Measurements from ENCODE around the gene MYH9.

The MYH9 gene

DNA sequence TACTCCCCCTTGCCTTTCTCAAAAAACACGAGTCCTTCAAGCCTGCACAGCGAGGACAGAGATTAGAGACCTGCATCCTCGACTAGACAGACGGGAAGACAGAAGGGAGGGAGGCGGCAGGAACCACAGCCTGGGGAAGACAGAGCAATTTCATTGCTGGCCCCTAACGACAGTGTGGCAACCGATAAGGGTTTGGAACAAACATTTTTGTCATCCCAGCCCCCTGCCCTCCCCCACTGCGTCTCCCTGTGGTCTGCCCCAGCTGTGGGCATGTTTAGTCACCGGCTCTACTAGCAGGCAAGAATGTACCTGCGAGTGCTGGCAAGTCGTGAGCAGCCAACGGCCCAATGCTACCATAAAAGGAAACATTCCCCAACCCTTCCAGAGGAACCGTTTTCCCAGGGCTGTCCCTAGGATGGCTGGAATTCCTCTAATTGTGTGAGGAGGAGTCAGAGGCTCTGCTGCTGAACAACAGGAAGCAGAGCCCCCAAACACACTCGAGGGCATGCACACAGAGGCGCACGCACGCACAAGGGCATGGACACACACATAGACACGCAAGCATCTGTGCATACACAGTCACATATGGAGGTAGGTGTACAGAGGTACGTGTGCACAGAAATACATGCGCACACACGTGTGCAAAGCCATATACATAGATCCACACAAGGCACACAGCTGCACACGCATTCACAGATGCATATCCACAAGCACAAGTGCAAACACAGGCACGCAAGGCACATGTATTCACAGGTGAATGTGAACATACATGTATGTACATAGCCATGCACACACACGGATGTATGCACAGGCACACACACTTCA, 58.3 kb downstream of the MYH9 start:
- DNase-seq, result peak; percentile 62

GRCh38 chr22:36328635-36329253, 59.0 kb downstream of the MYH9 start:
- no peak for DNase-seq

- no peak for DNase-seq
Observed at GRCh38 chr22:36327922-36328551, 59.7 kb downstream of the MYH9 start.

DNA sequence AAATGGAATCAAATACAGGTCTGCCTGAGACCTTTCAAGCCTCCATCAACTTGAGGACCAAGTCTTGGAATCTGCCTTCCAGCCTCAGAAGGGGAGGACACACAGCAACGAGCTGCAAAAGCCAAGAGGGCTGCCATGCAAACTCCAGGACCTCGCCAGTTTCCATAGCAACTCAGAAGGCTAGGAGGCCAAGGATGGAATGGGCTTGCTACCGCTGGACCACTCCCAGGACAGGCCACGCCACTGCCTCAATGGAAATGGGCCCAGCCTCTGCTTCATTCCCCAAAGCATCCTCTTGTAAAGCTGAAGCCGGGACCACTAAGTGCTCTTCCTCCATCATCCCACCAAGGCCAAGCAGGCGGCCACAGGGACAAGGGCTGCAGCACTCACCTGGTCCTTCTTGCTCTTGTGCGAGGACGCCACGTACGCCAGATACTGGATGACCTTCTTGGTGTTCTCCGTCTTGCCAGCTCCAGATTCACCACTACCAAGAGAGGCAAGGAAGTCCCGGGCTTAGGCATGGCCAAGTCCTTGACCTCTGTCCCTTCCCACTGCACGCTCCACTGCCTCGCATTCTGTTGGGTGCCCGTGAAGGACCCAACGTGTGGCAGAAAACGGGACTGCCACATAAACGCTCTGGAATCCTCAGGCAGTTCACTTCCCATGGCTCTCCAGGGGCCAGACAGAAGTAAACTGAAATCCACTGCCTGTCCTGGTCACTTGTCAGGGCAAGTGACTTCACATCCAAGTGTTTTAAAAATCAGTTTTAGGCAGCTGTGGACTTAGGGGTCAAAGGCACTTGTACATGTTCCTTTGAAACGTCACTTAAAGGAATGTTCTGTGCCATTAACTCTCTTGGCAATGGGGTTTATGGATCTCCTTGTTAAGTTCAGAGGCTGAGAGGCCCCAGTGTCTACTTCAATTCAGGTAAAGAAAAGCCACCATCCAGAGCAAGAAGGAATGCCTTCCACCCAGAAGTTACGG, 61.3 kb downstream of the MYH9 start:
- no peak for DNase-seq

GRCh38 chr22:36325154-36326031, 62.4 kb downstream of the MYH9 start:
- DNase-seq, result no peak

DNA sequence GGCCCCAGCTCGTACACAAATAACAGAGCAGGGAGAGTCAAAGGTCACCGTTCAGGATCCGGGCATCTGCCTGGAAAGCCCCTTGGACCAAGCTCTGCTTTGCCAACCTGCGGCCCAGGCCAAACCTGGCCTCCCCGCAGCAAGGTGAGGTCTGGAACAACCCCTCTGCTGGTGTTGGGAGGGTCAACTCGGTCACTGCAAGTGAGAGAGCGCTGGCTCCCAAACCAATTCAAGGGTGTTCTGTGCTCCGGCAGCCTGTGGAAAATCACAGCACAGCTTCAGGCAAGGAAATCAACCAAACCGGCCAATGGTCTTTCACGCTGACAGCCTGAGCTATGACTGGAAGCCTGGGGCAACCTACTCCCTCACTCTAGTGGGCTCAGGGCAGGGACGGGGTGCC, 63.4 kb downstream of the MYH9 start:
- DNase-seq, result no peak

DNA sequence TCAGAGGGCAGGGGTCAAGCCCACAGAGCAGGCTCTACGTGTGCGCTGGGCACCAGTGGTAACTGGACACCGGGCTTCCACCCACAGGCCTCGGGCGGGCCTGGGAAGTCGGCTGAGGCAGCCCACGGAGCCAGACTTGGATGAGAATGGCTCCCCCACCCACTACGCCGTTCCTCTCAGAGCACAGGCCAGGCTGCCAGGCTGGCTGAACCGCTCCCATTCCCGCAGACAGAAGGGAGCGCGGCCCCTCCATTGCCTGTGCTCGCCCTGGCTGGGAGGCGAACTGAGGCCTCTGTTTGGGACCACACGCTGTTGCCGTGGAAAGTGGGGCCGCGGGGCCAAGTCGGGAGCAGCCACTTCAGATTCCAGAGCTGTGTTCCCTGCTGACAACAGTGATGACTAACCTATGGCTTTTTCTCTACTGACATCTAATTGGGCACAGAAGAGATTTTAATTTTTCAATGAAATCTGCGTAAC, 63.9 kb downstream of the MYH9 start:
- no peak for DNase-seq

GRCh38 chr22:36323182-36323854, 64.4 kb downstream of the MYH9 start:
- no peak for DNase-seq

DNA sequence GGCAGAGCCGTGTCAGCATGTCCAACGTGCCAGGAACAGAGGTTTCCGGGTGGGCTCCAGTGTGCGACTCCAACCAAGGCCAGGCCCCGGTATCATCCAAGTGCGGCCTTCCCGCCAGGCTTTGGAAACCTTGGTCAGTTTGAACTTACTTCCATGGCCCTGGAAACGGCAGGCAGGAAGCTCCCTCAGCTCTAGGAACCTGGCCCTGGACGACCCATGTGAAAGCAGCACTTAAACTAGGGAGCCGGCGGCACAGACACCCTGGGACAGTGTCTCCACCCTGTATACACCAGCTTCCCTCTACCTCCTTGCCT, 65.2 kb downstream of the MYH9 start:
- DNase-seq, result no peak

- DNase-seq, result no peak
Observed at GRCh38 chr22:36321797-36322601, 65.8 kb downstream of the MYH9 start.

GRCh38 chr22:36320553-36320952, 67.2 kb downstream of the MYH9 start:
- no peak for DNase-seq

DNA sequence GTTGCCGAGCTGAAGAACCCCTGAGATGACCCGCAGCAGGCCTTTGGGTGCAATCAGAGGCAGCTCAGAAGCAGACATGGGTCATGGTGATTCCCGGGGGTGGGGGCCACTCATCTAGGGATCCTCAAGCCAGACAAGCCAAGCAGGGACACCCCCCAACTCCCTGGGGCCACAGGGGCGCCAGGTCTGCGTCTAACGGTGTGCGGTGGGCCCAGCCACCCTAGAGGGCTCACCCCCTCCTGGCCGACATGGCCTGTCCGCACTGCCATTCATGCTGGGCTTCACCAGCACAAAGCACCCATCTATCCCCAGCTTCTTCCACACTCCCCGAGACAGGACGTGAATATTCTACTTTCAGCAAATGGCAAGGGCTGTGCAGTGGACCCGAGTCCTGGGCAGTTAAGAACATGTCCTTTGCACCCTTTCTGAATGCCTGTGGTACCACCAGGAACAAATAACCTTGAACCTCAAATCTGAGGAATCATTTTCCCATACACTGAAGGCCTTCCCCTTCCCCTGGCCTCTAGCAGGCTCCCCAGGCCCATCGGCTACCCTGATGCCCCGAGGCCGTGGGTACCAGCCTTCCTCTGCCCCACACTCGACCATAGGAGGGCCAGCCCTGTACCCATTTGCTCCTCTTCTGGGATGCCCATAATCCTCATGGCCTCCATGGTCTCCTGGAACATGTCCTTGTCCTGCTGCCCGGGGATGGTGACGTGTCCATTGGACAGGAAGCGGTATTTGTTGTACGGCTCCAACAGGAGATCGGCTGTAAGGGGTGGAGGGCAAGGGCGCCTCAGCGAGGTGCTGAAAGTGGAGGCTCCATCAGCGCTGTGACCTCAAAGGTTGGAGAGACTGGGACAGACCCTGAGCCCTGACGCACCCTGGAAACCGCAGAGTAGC, 67.9 kb downstream of the MYH9 start:
- DNase-seq, result no peak

GRCh38 chr22:36318442-36318841, 69.3 kb downstream of the MYH9 start:
- no peak for DNase-seq

GRCh38 chr22:36317658-36318271, 70.0 kb downstream of the MYH9 start:
- no peak for DNase-seq

DNA sequence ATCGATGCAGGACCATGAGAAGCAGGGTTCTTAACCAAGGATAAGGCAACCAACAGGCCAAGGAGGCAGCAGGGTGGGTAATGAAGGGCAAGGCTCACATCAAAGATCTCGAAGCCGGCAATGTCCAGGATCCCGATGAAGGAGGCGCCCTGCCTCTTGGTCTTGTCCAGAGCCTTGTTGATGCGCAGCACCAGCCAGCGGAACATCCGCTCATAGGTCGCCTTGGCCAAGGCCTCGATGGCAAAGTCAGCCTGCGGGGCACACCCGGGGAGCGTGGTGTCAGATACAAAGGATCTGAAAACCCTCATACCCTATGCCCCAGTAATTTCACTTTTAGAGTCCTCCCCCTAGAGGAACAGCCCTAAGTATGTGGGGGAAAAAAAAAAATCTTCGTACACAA, 71.3 kb downstream of the MYH9 start:
- no peak for DNase-seq

DNA sequence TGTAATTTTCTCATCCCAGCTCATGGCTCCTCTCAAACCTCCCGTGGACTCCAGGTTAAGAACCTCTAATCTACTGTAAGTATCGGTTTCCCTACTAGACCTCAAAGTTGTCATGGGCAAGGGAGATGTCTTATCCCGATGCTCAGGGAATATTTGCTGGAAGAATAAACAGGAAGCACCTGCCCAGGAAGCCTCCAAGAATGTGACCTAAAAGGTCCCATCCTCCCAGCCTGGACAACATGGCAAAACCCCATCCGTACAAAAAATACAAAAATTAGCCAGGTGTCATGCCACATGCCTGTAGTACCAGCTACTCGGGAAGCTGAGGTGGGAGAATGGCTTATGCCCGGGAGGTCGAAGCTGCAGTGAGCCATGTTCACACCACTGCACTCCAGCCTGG, 72.4 kb downstream of the MYH9 start:
- no peak for DNase-seq

- no peak for DNase-seq
Observed at GRCh38 chr22:36311386-36312085, 76.2 kb downstream of the MYH9 start.

DNA sequence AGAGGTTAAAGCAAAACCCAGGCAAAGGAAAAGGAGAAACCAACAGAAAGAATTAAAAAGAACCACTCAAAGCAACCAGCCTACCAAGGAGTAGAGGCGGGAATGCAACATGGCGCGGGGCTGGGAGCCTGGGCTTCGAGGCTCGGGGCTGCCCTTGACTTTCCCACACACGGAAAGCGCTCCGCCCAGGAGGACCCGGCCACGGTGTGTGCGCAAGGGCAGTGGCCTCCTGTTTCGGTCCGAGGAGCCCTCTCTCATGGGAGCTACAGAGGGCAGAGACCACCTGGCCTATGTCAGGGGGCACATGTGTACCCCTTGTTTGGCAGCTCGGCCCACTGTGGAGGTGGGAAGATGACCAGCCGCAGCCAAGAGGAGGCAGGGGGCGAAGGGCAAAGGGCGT, 78.9 kb downstream of the MYH9 start:
- DNase-seq, result no peak
